ENCODE data around the gene ERMN. TPM values are rescaled to one million over a fixed set of nuclear protein-coding genes. Genes with fewer than 3 reads are reported as not detected.

ERMN gene
- total RNA-seq, 1 donor from 2014 or later: 0.14 TPM

DNA sequence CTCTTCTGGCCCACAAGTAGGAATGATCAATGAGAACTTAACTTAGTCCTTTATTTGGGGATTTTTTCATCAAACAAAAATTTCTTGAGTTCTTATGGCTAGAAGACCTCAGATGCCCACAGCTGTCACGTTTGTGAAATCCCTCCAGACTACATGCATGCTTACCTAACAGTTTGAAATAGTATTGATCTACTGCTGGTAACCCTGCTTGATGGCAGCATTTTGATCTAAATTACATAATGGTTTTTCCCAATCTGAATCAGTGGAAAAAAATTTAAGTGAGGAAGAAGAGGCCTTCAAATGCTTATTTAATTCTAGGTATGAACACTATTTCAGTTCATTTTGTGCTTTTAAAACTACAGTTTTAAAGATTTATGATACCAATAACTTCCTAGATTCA lies 13.9 kb downstream of the ERMN start:
- no peak overlapping the region for H3K27ac Mint-ChIP-seq (ENCODE audit: unreplicated experiment)
- no peaks in the 10 kb centered on the region for H3K27me3 Mint-ChIP-seq (ENCODE audit: low read depth, unreplicated experiment)
- Histone ChIP-seq H3K27me3 (ENCODE audit: insufficient read depth, low read length) (no peaks in the 10 kb centered on the region), H3K4me1 (ENCODE audit: insufficient read depth, low read length) (no peaks in the 10 kb centered on the region), H3K9me3 (ENCODE audit: insufficient read depth, low read depth, low read length) (no peaks in the 10 kb centered on the region), H3K4me2 (ENCODE audit: low read length) (no peak overlapping the region), H4K20me1 (ENCODE audit: insufficient read depth, low read length) (no peaks in the 10 kb centered on the region), H3K9ac (ENCODE audit: low read length) (no peak overlapping the region), H3K27ac (ENCODE audit: low read depth, low read length) (no peak overlapping the region), H3K4me3 (ENCODE audit: insufficient read depth, low read depth, low read length) (no peak overlapping the region), H3K79me2 (ENCODE audit: insufficient read depth, low read length) (no peaks in the 10 kb centered on the region), H3K36me3 (ENCODE audit: insufficient read depth, low read length) (no peaks in the 10 kb centered on the region), H2AFZ (ENCODE audit: low read depth, low read length) (no peak overlapping the region)
- no peaks in the 10 kb centered on the region for H3K4me1 Mint-ChIP-seq (ENCODE audit: low read depth, unreplicated experiment)
- FAIRE-seq (peak; percentile 20), DNase-seq (ENCODE audit: low read depth) (no peak)
- no peak overlapping the region for H3K4me3 Mint-ChIP-seq (ENCODE audit: unreplicated experiment)
- H3K36me3 Mint-ChIP-seq (ENCODE audit: low read depth, unreplicated experiment): no peaks in the 10 kb centered on the region
- no peaks in the 10 kb centered on the region for H3K9me3 Mint-ChIP-seq (ENCODE audit: unreplicated experiment)
- no peak for TF ChIP-seq EZH2 (IDR thresholded peaks at IDR 0.05; ENCODE audit: insufficient read depth, low read length)
- TF ChIP-seq, protein P1, sequence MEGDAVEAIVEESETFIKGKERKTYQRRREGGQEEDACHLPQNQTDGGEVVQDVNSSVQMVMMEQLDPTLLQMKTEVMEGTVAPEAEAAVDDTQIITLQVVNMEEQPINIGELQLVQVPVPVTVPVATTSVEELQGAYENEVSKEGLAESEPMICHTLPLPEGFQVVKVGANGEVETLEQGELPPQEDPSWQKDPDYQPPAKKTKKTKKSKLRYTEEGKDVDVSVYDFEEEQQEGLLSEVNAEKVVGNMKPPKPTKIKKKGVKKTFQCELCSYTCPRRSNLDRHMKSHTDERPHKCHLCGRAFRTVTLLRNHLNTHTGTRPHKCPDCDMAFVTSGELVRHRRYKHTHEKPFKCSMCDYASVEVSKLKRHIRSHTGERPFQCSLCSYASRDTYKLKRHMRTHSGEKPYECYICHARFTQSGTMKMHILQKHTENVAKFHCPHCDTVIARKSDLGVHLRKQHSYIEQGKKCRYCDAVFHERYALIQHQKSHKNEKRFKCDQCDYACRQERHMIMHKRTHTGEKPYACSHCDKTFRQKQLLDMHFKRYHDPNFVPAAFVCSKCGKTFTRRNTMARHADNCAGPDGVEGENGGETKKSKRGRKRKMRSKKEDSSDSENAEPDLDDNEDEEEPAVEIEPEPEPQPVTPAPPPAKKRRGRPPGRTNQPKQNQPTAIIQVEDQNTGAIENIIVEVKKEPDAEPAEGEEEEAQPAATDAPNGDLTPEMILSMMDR (IDR thresholded peaks at IDR 0.05; ENCODE audit: insufficient read depth, low read depth, low read length): no peak

DNA sequence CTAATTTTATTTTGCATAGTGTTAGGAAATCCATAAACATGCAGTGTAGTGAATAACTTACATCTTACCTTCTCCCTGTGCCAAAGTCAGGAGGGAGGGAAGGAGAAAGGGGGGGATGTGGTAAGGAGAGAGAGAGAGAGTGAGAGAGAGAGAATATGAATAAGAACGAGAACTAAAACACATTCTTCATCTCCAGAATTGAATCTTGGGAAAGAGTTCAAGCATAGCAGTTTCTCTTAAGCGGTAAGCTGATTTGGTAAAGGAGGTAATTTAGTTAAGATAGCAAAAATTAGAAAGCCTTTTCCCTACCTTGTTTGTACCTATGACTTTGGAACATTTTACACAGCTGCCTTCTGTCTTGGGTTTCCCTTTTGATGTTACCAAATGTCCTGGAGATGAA lies 15.7 kb downstream of the ERMN start:
- H3K9me3 ChIP-seq (ENCODE audit: insufficient read depth, low read depth, low read length): no peaks in the 10 kb centered on the region
- H3K9me3 Mint-ChIP-seq (ENCODE audit: unreplicated experiment): no peaks in the 10 kb centered on the region
- no peaks in the 10 kb centered on the region for H4K20me1 ChIP-seq (ENCODE audit: insufficient read depth, low read length)
- H3K4me3 Mint-ChIP-seq (ENCODE audit: unreplicated experiment): no peak overlapping the region
- TF ChIP-seq, protein P1 (IDR thresholded peaks at IDR 0.05; ENCODE audit: insufficient read depth, low read depth, low read length): no peak
- TF ChIP-seq EZH2 (IDR thresholded peaks at IDR 0.05; ENCODE audit: insufficient read depth, low read length): no peak
- H3K27me3 ChIP-seq (ENCODE audit: insufficient read depth, low read length): no peaks in the 10 kb centered on the region
- no peaks in the 10 kb centered on the region for H3K27me3 Mint-ChIP-seq (ENCODE audit: low read depth, unreplicated experiment)
- H3K9ac ChIP-seq (ENCODE audit: low read length): no peak overlapping the region
- H3K36me3 Mint-ChIP-seq (ENCODE audit: low read depth, unreplicated experiment): no peaks in the 10 kb centered on the region
- no peak overlapping the region for H2AFZ ChIP-seq (ENCODE audit: low read depth, low read length)
- H3K27ac ChIP-seq (ENCODE audit: low read depth, low read length): no peak overlapping the region
- DNase-seq (ENCODE audit: low read depth) (no peak), FAIRE-seq (no peak)
- no peaks in the 10 kb centered on the region for H3K36me3 ChIP-seq (ENCODE audit: insufficient read depth, low read length)
- no peak overlapping the region for H3K27ac Mint-ChIP-seq (ENCODE audit: unreplicated experiment)
- peaks cover 9% of the 10 kb centered on the region for H3K4me1 ChIP-seq (ENCODE audit: insufficient read depth, low read length)
- no peak overlapping the region for H3K4me2 ChIP-seq (ENCODE audit: low read length)
- no peaks in the 10 kb centered on the region for H3K79me2 ChIP-seq (ENCODE audit: insufficient read depth, low read length)
- H3K4me3 ChIP-seq (ENCODE audit: insufficient read depth, low read depth, low read length): no peak overlapping the region
- peaks cover 6% of the 10 kb centered on the region for H3K4me1 Mint-ChIP-seq (ENCODE audit: low read depth, unreplicated experiment)

DNA sequence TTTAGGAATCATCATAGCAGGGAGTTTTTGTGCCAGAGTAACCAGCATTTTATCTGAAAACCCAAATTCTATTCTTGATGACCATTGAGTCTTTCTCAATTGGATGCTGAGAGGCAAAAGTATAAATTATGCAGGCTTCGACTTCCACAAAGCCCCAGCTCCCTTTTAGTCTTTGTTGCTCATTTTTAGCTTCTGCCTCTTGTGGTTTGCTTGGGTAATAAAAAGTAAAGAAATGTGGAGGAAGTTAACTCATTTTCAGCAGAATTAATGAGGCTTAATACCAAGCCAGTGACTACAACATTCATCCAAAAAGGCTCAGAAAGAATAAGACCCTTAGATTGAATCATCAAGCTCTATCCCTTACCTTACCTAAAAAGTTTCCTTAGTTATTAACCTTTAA lies 18.6 kb downstream of the ERMN start:
- peak; percentile 36 for DNase-seq (ENCODE audit: low read depth)

More for the DNA sequence above, 18.6 kb downstream of the ERMN start:
- H3K27ac ChIP-seq (ENCODE audit: low read depth, low read length): no peak overlapping the region
- H3K4me1 ChIP-seq (ENCODE audit: insufficient read depth, low read length): peaks cover 16% of the 10 kb centered on the region
- Mint-ChIP-seq H3K27ac (ENCODE audit: unreplicated experiment) (no peak overlapping the region), H3K36me3 (ENCODE audit: low read depth, unreplicated experiment) (no peaks in the 10 kb centered on the region), H3K4me1 (ENCODE audit: low read depth, unreplicated experiment) (peaks cover 11% of the 10 kb centered on the region), H3K9me3 (ENCODE audit: unreplicated experiment) (no peaks in the 10 kb centered on the region), H3K4me3 (ENCODE audit: unreplicated experiment) (no peak overlapping the region), H3K27me3 (ENCODE audit: low read depth, unreplicated experiment) (no peaks in the 10 kb centered on the region)
- no peak for TF ChIP-seq EZH2 (IDR thresholded peaks at IDR 0.05; ENCODE audit: insufficient read depth, low read length)
- TF ChIP-seq, protein P1 (IDR thresholded peaks at IDR 0.05; ENCODE audit: insufficient read depth, low read depth, low read length): peak; percentile 16
- FAIRE-seq: peak; percentile 54
- no peak overlapping the region for H2AFZ ChIP-seq (ENCODE audit: low read depth, low read length)
- no peaks in the 10 kb centered on the region for H3K9me3 ChIP-seq (ENCODE audit: insufficient read depth, low read depth, low read length)
- no peaks in the 10 kb centered on the region for H3K36me3 ChIP-seq (ENCODE audit: insufficient read depth, low read length)
- no peaks in the 10 kb centered on the region for H4K20me1 ChIP-seq (ENCODE audit: insufficient read depth, low read length)
- H3K79me2 ChIP-seq (ENCODE audit: insufficient read depth, low read length): no peaks in the 10 kb centered on the region
- no peak overlapping the region for H3K4me3 ChIP-seq (ENCODE audit: insufficient read depth, low read depth, low read length)
- no peaks in the 10 kb centered on the region for H3K27me3 ChIP-seq (ENCODE audit: insufficient read depth, low read length)
- H3K4me2 ChIP-seq (ENCODE audit: low read length): no peak overlapping the region
- H3K9ac ChIP-seq (ENCODE audit: low read length): no peak overlapping the region

Data from astrocyte (in vitro differentiated cells and primary cell).